Activated B cell treated with CpG ODN at 0.5 μM for 24 hours (primary cell): ENCODE results near the gene PPP1R12C. TPM values are rescaled to one million over a fixed set of nuclear protein-coding genes. Genes with fewer than 3 reads are reported as not detected.

Experiments
- ATAC-seq: fragments of 200-7000 bp; cut with Tn5 transposase; one replicate; pipeline ENCODE4 v1.10.0; 2021; ENCODE audit warnings: low read depth, mild to moderate bottlenecking, moderate library complexity
- CTCF ChIA-PET: fragments of 350-600 bp; sonication (Branson Sonifier 250); formaldehyde crosslinking; loops from one replicate; lab custom pipeline; 2021; ENCODE audit warnings: antibody characterized with exemption; lab: Charles Lee
- POLR2A ChIA-PET: fragments of 350-600 bp; sonication (Branson Sonifier 250); formaldehyde crosslinking; loops from one replicate; lab custom pipeline; 2021; ENCODE audit warnings: antibody characterized with exemption; lab: Charles Lee
- DNase-seq: peaks from one replicate; pipeline ENCODE4 v3.0.0; 2022
- H3K27ac Mint-ChIP-seq: one replicate; pipeline ENCODE4 v1.8.0; 2020; ENCODE audit warnings: mixed read lengths
- H3K27me3 Mint-ChIP-seq: one replicate; pipeline ENCODE4 v1.8.0; 2021; ENCODE audit warnings: mixed read lengths
- H3K36me3 Mint-ChIP-seq: one replicate; pipeline ENCODE4 v1.8.0; 2021; ENCODE audit warnings: low read depth, mixed read lengths
- H3K4me1 Mint-ChIP-seq: one replicate; pipeline ENCODE4 v1.8.0; 2021; ENCODE audit warnings: mixed read lengths
- H3K4me3 Mint-ChIP-seq: one replicate; pipeline ENCODE4 v1.8.0; 2020; ENCODE audit warnings: mild to moderate bottlenecking, mixed read lengths
- H3K9me3 Mint-ChIP-seq: one replicate; pipeline ENCODE4 v1.8.0; 2020; ENCODE audit warnings: mixed read lengths
- CTCF ChIP-seq: fragments of 200-600 bp; IDR thresholded peaks from one replicate; pipeline ENCODE4 v1.8.0; 2022; ENCODE audit warnings: antibody characterized with exemption, mild to moderate bottlenecking
- intact Hi-C: fragments of 100-400 bp; cut with micrococcal nuclease; formaldehyde crosslinking; loops from one replicate; pipeline ENCODE4 v1.15.1; 2024
- total RNA-seq: library from RNA; stranded (reverse); gene quantifications from 2 replicates; pipeline ENCODE4 v1.2.3, GENCODE V29; 2022

PPP1R12C gene
- total RNA-seq, 1 donor from 2014 or later: 139 TPM

DNA sequence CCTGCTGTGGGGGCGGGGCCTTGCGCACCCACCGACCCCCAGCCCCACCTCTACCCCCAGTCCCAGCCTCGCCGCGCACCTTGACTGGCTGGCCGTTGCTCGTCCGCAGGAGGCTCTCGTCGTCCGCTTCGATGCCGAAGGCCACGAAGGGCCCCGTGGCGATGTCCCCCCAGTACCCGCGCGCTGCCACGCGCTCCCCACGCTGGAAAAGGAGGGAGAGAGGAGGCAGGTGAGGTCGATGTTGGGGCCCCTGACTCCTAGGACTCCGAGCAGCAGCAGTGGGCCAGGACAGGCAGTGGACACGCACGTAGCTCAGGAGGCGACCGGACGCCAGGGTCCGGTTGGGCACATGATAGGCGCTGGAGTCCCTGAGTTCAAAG is 43.5 kb upstream of the PPP1R12C start:
- no peak for TF ChIP-seq CTCF
- peaks cover 53% of the 10 kb centered on the region for H3K27me3 Mint-ChIP-seq
- peaks cover 6% of the 10 kb centered on the region for H3K4me1 Mint-ChIP-seq
- DNase-seq: no peak
- POLR2A ChIA-PET: interaction anchor here (0.6 to 0.8 kb wide), 2 partner anchors 119 to 247 kb away, joined by 5 to 9 read pairs; partner anchors contain the start of genes HSPBP1 and UBE2S
- no peak overlapping the region for H3K27ac Mint-ChIP-seq
- no peaks in the 10 kb centered on the region for H3K36me3 Mint-ChIP-seq
- CTCF ChIA-PET: interaction anchor here (1.0 to 1.6 kb wide), 2 partner anchors 45 to 71 kb away, joined by 3 read pairs; no protein-coding TSS in a partner anchor
- intact Hi-C loops: loop anchor here (2.0 kb wide), 1 partner anchor 18 kb away; no protein-coding TSS in a partner anchor
- H3K9me3 Mint-ChIP-seq: no peaks in the 10 kb centered on the region
- H3K4me3 Mint-ChIP-seq: no peak overlapping the region
- ATAC-seq: no peak

- Mint-ChIP-seq H3K4me1 (peaks cover 6% of the 10 kb centered on the region), H3K9me3 (no peaks in the 10 kb centered on the region), H3K4me3 (no peak overlapping the region), H3K36me3 (no peaks in the 10 kb centered on the region), H3K27me3 (peaks cover 49% of the 10 kb centered on the region), H3K27ac (no peak overlapping the region)
- POLR2A ChIA-PET: interaction anchor here (0.6 to 0.8 kb wide), 3 partner anchors 120 to 248 kb away, joined by 3 to 9 read pairs (median 5); partner anchors contain the start of genes HSPBP1 and UBE2S
- TF ChIP-seq CTCF: peak; percentile 35
- intact Hi-C loops: loop anchor here (2.0 kb wide), 1 partner anchor 18 kb away; no protein-coding TSS in a partner anchor
- ATAC-seq: peak; percentile 97
- CTCF ChIA-PET: interaction anchor here (0.9 to 1.6 kb wide), 4 partner anchors 13 to 308 kb away, joined by 3 to 4 read pairs (median 3); no protein-coding TSS in a partner anchor
- peak; percentile 70 for DNase-seq
Measured at GRCh38 chr19:55160128-55160985, 42.9 kb upstream of the PPP1R12C start.

- intact Hi-C loops: no loop called here
- Mint-ChIP-seq H3K27me3 (peaks cover 50% of the 10 kb centered on the region), H3K4me1 (peaks cover 10% of the 10 kb centered on the region), H3K27ac (no peak overlapping the region), H3K9me3 (no peaks in the 10 kb centered on the region), H3K36me3 (no peaks in the 10 kb centered on the region), H3K4me3 (no peak overlapping the region)
- no peak for ATAC-seq
- CTCF ChIA-PET: interaction anchor here (1.6 kb wide), 1 partner anchor 47 kb away, joined by 3 read pairs; no protein-coding TSS in a partner anchor
- POLR2A ChIA-PET: no interaction called here
- no peak for TF ChIP-seq CTCF
- no peak for DNase-seq
Measured at GRCh38 chr19:55158848-55159749, 41.7 kb upstream of the PPP1R12C start.

DNA sequence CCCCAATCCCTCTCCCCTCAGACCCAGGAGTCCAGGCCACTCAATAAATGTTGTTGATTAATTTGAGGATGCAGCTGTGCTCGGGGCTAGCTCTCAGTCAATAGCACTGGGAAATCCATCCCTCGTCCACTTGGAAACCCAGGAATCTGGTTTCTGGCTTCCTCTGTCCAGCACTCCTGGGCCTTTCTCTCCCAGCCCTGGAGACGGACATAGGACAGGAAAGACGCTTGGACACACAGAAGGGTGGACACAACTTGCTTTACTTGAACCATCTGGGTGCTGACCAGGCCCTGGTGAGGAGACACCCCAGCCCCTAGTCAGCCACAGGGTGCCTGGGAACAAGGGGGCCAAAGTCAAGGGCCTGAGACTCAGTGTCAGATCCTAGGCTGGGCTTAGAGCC is 41.0 kb upstream of the PPP1R12C start:
- H3K27me3 Mint-ChIP-seq: peaks cover 46% of the 10 kb centered on the region
- TF ChIP-seq CTCF: no peak
- no peaks in the 10 kb centered on the region for H3K36me3 Mint-ChIP-seq
- intact Hi-C loops: no loop called here
- ChIA-PET POLR2A (no interaction called here), CTCF (no interaction called here)
- H3K27ac Mint-ChIP-seq: peak overlapping the region; percentile 53
- H3K4me1 Mint-ChIP-seq: peaks cover 13% of the 10 kb centered on the region
- no peak for ATAC-seq
- H3K4me3 Mint-ChIP-seq: no peak overlapping the region
- no peaks in the 10 kb centered on the region for H3K9me3 Mint-ChIP-seq
- DNase-seq: no peak
